Breast epithelium (tissue), 4 donors: Measurements from ENCODE around the gene PPFIA4. TPM values are rescaled to one million over a fixed set of nuclear protein-coding genes. Genes with fewer than 3 reads are reported as not detected.

ENCODE experiments used
- DNase-seq, 2 donors: peaks; one replicate each; pipeline ENCODE4 v3.0.0-alpha.2; 2019; ENCODE audit warnings: low spot score in 2 of 2
- H3K27ac ChIP-seq, 2 donors: fragments of 200-600 bp; sonication (generic) in 1 of 2; one replicate each; pipeline ENCODE4 v1.5.1; 2016 to 2019; ENCODE audit warnings: mild to moderate bottlenecking in 1 of 2
- H3K27me3 ChIP-seq, 2 donors: fragments of 200-600 bp; sonication (generic) in 1 of 2; one replicate each; pipeline versions ENCODE4 v1.5.1 to v1.6.0; 2017 to 2019; ENCODE audit warnings: control low read depth in 1 of 2, mild to moderate bottlenecking in 1 of 2
- H3K36me3 ChIP-seq: fragments of 200-600 bp; one replicate; pipeline ENCODE4 v1.5.1; 2019
- H3K4me1 ChIP-seq, 2 donors: fragments of 200-600 bp; sonication (generic); one replicate each; pipeline ENCODE4 v1.5.1; 2016 to 2019; ENCODE audit warnings: control low read depth in 1 of 2
- H3K4me3 ChIP-seq, 3 donors: fragments of 200-600 bp; sonication (generic); 1 replicate in 2 of 3; 2 replicates in 1 of 3; pipeline ENCODE4 v1.5.1; 2016 to 2019; ENCODE audit warnings: mild to moderate bottlenecking in 3 of 3, moderate library complexity in 2 of 3
- H3K9me3 ChIP-seq, 2 donors: fragments of 200-600 bp; sonication (generic) in 1 of 2; one replicate each; pipeline ENCODE4 v1.5.1; 2016 to 2019; ENCODE audit warnings: control low read depth in 1 of 2
- POLR2A ChIP-seq: fragments of 450-650 bp; IDR thresholded peaks from one replicate; pipeline ENCODE4 v1.6.1; 2016; ENCODE audit warnings: antibody characterized with exemption, mild to moderate bottlenecking, moderate library complexity
- POLR2AphosphoS5 ChIP-seq, 3 donors: sonication (generic); formaldehyde crosslinking; IDR thresholded peaks; one replicate each; pipeline ENCODE4 v1.6.1; 2017; ENCODE audit warnings: antibody characterized with exemption in 3 of 3
- intact Hi-C: fragments of 100-400 bp; cut with DNase I; formaldehyde crosslinking; loops from one replicate; pipeline ENCODE4 v1.15.1; 2023; ENCODE audit warnings: low total_unique reads
- total RNA-seq, 3 donors: library from RNA; depleted of rRNA; stranded (reverse); fragments of >200 nt; gene quantifications; one replicate each; pipeline ENCODE4 v1.1.0, GENCODE V29; 2016
- TF ChIP-seq, protein P1 (sequence below), 3 donors: fragments of 450-650 bp; IDR thresholded peaks; one replicate each; pipeline ENCODE4 v1.5.1; 2016 to 2017; ENCODE audit warnings: antibody characterized with exemption in 3 of 3, mild to moderate bottlenecking in 3 of 3, moderate library complexity in 3 of 3

PPFIA4 gene
- total RNA-seq, 3 donors from 2014 or later, result 0.80 to 5.6 (median 2.9) TPM

DNA sequence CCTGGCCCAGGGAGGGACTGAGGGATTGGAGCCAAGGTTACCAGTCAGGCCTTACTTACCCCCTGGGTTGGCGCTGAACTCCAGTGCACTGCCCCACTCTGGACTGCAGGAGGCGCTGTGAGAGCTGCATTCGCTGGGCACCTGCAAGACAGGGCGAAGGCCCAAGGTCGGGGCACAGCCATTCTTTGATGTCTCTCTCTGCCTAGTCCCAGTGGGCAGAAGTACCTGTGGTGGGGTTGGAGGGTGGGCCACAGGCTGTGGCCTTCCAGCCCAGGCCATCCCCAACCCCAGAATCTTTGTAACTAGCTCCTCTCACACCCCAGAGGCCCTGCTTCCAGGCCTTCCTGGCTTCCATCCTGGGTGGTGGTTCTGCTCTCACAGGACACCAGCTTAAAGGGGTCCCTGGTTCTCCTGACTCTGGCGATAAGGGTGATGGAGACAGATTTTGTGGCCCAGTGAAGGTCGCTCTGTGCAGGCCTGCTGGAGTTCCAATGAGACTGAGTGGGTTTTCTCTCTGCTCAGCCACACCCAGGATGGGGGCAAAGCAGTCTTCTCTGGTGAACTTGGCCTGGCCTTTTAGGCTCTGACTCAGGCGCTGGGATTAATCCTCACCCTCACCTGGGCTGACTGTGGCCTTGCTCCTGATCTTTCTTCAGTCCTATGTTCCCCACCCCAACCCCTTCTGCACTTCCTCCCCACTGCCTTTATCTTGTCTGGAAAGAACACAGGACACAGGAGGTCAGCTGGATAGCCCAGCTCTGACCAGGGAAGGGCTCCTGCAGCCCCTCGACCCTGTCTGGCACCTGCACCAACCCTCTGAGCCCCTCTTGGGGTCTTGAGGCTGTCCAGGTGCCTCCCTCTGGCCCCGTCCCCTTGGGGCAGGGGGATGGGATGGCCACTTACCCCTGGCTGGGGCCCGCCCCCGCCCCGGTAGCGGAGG, 58.6 kb downstream of the PPFIA4 start:
- no peaks in the 10 kb centered on the region for H3K36me3 ChIP-seq
- peak in 1 of 2 donors; percentile 2 for DNase-seq

DNA sequence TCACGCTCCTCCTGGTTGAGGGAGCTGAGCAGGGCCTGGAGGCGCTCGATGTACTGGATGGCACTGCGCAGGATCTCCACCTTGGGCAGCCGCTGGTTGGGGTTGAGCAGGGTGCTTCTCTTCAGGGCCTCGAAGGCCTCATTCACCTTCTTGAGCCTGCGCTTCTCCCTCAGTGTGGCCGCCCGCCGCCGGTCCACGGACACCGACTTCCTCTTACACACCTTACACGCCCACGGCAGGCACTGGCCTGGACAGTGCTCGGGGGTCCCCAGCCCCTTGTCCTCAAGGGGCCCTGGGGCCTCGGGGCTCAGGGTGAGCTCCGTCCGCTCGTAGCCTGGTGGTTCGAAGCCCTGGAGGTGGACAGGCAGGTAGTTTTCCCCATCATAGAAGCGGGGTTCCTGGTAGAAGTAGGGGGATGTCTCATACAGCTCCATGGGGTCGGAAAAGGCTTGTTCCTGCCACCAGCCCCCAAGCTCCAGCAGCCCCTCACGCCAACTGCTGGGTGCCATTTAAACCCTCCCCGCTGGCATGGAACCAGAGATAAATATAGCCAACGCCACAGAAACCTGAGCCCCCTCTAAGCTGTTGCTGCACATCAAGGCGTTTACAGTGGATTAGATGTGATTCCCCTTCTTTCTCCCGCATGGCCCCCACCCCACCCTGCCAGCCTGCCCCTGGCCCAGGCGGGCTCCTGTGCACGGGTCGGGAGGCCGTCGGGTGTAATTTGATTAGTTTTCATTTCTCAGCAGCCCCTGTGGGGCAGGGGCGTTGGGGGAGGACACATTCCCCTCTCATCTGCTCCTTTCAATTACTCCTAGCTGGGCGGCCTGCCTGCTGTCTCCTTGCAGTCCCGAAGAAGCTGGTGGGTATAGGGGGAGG, 59.5 kb downstream of the PPFIA4 start, which contains the start of gene MYOG:
Gene MYOG (minus strand): TSS at position 485 of the 879 bp plus-strand sequence. CDS start 51 bp downstream, at position 434.
- intact Hi-C loops, result no loop called here
- Histone ChIP-seq H3K27ac (no peak within 1 kb of the TSS), H3K9me3 (no peaks in the 10 kb centered on the region), H3K4me1 (no peaks in the 10 kb centered on the region), H3K36me3 (no peaks in the 10 kb centered on the region), H3K27me3 (no peaks in the 10 kb centered on the region), H3K4me3 (no peak within 1 kb of the TSS)
- DNase-seq, result peak in 1 of 2 donors; percentile 4
- TF ChIP-seq, protein P1, sequence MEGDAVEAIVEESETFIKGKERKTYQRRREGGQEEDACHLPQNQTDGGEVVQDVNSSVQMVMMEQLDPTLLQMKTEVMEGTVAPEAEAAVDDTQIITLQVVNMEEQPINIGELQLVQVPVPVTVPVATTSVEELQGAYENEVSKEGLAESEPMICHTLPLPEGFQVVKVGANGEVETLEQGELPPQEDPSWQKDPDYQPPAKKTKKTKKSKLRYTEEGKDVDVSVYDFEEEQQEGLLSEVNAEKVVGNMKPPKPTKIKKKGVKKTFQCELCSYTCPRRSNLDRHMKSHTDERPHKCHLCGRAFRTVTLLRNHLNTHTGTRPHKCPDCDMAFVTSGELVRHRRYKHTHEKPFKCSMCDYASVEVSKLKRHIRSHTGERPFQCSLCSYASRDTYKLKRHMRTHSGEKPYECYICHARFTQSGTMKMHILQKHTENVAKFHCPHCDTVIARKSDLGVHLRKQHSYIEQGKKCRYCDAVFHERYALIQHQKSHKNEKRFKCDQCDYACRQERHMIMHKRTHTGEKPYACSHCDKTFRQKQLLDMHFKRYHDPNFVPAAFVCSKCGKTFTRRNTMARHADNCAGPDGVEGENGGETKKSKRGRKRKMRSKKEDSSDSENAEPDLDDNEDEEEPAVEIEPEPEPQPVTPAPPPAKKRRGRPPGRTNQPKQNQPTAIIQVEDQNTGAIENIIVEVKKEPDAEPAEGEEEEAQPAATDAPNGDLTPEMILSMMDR (IDR thresholded peaks at IDR 0.05), result no peak
- TF ChIP-seq POLR2A (no peak), POLR2AphosphoS5 (IDR thresholded peaks at IDR 0.05) (no peak)

More for the DNA sequence above, 58.6 kb downstream of the PPFIA4 start:
- H3K4me3 ChIP-seq, result no peak overlapping the region
- no peaks in the 10 kb centered on the region for H3K9me3 ChIP-seq
- TF ChIP-seq POLR2AphosphoS5 (IDR thresholded peaks at IDR 0.05) (no peak), POLR2A (no peak)
- intact Hi-C loops, result no loop called here
- no peaks in the 10 kb centered on the region for H3K27me3 ChIP-seq
- H3K27ac ChIP-seq, result no peak overlapping the region
- H3K4me1 ChIP-seq, result no peaks in the 10 kb centered on the region

DNA sequence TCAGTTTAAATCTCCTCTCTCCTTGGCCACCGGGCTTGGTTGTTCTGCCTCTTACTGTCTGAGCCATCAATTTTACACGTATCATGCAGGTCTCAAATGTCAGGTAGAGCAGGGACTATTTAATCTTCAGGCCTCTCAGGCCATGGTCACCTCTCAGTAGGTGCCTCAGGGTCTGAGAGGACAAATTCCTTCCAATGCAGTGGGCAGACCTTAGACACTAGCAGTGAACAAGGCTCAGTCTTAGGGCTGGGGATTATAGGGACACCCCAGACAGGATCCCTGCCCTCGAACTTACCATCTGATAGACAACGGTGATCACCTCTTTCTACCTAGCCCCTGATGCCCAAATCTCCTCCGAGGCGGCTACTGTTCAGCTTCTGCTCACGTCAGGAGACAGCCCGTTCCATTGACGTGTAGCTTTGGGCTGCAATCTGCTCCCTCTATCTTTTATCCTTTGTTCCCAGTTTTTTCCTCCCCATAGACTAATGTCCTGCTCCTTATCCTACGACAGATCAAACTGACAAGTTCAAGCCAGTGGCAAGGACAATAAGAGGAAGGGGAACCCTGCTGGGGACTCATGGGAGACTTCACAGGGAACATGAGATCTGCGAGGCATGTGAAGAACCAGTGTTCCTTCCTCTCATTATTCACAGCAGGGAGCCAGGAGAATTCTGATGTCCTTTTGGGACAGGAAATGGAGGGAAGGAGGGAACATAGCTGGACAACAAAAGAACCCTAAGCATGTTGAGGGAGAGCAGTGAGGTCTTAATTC, 60.9 kb downstream of the PPFIA4 start:
- intact Hi-C loops, result no loop called here
- Histone ChIP-seq H3K4me1 (no peaks in the 10 kb centered on the region), H3K36me3 (no peaks in the 10 kb centered on the region), H3K9me3 (no peaks in the 10 kb centered on the region), H3K27me3 (no peaks in the 10 kb centered on the region), H3K27ac (no peak overlapping the region), H3K4me3 (no peak overlapping the region)
- peak in 1 of 2 donors; percentile 5 for DNase-seq
- TF ChIP-seq POLR2AphosphoS5 (IDR thresholded peaks at IDR 0.05), result no peak
- TF ChIP-seq, protein P1 (IDR thresholded peaks at IDR 0.05), result no peak
- no peak for TF ChIP-seq POLR2A

DNA sequence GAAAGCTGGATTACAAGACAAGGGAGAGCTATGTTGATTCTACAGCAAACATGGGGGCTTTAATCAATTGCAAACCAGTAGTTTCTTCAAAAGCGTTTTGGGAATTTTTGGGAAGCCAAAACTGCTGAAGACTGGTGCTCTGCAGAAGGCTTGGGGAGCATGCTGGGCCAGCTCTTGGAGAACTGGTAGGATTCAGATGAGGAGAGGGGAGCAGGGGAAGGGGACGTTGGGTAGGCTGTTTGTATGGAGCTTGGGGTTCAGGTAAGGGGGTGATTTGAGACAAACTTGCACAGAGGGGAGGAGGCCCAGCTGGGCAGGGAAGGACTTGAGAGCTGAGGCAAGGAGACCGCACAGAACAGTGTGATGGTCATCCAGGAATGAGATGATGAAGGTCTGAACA, 62.1 kb downstream of the PPFIA4 start:
- no peak overlapping the region for H3K27ac ChIP-seq
- no peak overlapping the region for H3K4me3 ChIP-seq
- H3K27me3 ChIP-seq, result no peaks in the 10 kb centered on the region
- intact Hi-C loops, result no loop called here
- DNase-seq, result no peak
- H3K4me1 ChIP-seq, result no peaks in the 10 kb centered on the region
- H3K9me3 ChIP-seq, result no peaks in the 10 kb centered on the region
- TF ChIP-seq, protein P1 (IDR thresholded peaks at IDR 0.05), result no peak
- TF ChIP-seq POLR2AphosphoS5 (IDR thresholded peaks at IDR 0.05) (no peak), POLR2A (no peak)
- H3K36me3 ChIP-seq, result no peaks in the 10 kb centered on the region
